ENCODE data around the gene MTHFR. TPM values are rescaled to one million over a fixed set of nuclear protein-coding genes. Genes with fewer than 3 reads are reported as not detected.
A peak's percentile ranks its signal among the peaks of the same experiment; 100 is the strongest.
"Not testable (repeated sequence)": the region's sequence is repeated elsewhere in the genome, so short reads cannot be mapped to it uniquely, and the experiment has no call there.

Gene MTHFR
- polyA plus RNA-seq, 4 donors: 17.1 to 18.9 (median 18.4) TPM

DNA sequence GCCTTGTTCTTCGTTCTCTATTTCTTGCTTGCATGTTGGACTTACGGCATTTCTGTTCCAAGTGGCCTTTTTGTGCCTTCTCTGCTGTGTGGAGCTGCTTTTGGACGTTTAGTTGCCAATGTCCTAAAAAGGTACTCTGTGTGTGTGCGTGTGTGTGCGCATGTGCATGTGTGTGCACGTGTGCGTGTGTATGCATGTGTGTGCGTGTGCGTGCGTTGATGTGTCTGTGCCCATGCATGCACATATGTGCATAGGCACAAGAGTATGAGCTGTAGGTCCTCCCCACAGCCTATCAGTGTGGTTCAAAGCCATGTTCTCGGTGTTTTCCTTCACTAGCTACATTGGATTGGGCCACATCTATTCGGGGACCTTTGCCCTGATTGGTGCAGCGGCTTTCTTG lies 28.1 kb upstream of the MTHFR start:
- DNase-seq (ENCODE audit: low read depth in 4 of 4, low spot score in 3 of 4): no peak

DNA sequence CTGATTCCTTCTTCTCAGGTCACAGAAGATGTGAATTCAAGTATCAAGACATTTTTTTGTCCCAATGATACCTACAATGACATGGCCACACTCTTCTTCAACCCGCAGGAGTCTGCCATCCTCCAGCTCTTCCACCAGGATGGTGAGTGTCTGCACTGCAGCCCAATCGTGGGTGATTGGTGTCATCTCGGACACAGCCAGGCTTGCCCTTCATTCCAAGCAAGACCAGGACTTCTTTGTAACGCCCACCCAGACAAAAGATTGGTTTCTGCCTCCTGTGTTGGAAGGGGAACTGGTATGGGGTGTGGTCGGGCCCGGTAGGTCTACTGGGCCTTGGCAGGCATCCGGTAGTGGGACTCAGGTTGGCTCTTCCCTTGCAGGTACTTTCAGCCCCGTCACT lies 27.7 kb upstream of the MTHFR start:
- no peak for DNase-seq (ENCODE audit: low read depth in 4 of 4, low spot score in 3 of 4)

DNA sequence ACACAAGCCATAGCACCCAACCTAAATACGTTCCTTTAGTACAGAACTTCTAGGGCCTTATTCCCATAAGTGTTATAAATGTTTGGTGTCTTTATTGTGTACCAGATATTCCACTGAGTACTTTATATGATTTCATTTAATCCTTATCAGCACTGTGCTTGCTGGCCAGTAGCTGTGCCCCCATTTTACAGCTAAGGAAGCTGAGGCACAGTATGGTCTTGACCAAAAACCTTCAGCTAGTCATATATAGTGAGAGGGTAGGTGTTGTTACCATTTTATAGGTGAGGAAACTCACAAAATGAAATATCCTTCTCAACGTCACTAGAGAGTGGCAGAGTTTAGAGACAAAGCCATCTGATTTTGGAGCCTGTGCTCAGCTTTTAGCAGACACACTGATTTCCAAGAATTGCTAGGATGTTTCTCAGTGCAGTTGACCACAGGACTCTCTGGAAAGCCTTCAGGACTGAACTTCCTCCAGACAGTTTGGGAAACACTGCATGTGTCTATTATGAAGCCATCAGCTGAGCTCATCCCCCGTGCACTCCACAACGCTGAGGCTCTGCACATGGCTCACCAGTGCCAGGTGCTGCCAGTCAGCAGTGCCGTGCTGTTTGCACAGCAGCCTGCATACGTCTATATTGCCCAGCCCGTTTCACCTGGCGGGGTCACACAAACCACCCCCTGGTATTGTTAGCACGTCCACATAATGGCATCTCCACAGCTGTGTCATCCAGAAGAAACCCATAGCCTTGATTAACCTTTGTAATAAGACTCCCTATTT lies 26.4 kb upstream of the MTHFR start:
- DNase-seq (ENCODE audit: low read depth in 4 of 4, low spot score in 3 of 4): no peak

DNA sequence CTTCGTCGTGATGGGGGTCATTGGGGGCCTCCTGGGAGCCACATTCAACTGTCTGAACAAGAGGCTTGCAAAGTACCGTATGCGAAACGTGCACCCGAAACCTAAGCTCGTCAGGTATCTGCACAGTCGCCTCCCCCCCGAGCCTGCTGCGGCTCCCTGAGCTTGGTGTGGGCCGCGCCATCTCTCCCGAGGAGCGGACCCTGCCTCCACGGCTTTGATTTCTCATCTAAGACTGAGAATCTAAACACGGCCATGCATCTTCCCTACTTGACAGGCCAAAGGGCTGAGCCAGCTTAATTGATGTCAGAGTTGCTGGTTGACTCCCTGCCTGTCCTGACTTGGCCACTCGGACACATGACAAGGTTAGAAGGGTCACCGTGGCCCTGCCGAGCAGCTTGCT lies 22.7 kb upstream of the MTHFR start:
- no peak for DNase-seq (ENCODE audit: low read depth in 4 of 4, low spot score in 3 of 4)

DNA sequence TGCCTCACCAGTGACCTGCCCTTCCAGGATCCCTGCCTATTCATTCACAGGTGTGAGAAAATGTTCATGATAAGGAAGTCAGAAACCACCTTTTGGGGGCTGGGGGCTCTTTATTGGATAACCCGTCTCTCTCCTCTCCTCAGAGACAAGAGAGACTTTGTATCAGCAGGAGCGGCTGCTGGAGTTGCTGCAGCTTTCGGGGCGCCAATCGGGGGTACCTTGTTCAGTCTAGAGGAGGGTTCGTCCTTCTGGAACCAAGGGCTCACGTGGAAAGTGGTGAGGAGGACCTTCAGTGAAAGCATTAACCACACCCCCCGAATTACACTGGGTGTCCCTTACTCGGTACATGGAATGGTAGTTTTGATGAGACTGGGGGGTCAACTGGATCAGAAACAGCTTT lies 21.2 kb upstream of the MTHFR start:
- DNase-seq (ENCODE audit: low read depth in 4 of 4, low spot score in 3 of 4): no peak

DNA sequence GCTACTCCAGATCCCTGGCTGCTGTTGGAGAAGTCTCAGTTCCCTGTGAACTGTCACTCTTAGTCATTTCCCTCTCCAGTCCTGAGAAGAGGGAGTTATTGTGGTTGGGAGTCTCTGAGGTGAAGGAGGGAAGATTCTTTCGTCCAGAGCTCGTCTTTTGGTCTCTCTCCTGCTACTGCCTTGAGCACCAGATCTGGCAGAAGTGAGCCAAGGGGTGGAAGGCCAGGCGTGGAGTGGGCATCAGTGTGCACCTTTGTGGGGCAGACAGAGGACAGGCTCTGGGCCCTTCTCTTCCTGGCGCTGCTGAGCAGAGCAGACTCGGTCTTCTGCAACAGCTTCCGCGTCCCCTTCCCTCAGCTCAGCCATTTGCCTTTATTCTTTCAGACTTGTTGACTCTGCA lies 19.4 kb upstream of the MTHFR start:
- DNase-seq (ENCODE audit: low read depth in 4 of 4, low spot score in 3 of 4): no peak

DNA sequence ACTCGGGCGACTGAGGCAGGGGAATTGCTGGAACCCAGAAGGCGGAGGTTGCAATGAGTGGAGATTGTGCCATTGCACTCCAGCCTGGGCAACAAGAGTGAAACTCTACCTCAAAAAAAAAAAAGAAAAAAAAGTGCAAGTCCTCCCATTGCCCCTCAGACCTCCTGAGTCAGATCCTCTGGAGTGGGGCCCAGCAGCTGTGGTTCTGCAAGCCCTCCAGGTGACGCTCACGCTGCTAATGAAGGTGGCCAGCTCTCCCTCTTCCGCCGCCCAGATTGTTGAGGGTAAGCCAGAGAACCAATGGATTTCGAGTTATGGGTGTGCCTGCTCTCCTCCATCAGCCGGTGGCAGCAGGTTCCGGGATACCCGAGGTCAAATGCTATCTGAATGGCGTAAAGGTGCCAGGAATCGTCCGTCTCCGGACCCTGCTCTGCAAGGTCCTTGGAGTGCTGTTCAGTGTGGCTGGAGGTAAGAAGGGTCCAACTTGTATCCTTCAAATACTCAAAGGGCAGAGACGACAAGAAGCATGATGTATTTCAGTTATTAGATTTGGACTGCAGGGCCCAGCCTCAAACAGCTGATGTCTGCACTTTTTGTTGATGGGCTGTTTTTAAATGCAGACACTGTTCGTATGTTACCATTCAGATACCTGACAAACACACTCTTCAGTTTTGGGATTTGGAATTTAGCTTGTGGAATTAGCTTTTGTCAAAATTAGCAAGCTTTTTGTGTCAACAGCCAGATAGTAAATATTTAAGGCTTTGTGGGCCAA lies 17.8 kb upstream of the MTHFR start:
- DNase-seq (ENCODE audit: low read depth in 4 of 4, low spot score in 3 of 4): no peak

DNA sequence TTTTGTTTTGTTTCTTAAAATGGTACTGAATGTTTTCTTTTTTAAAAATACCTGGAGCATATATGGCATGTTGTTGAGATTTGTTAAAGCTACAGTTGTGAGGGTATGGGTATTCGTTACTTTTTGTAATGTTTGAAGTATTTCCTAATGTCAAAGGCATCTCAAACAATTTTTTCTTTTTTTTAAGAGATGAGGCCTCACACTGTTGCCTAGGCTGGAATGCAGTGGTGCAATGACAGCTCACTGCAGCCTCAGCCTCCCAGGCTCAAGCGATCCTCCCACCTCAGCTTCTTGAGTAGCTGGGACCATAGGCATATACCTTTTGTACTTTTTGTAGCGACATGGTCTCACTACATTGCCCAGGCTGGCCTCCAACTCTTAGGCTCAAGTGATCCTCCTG lies 16.3 kb upstream of the MTHFR start:
- DNase-seq (ENCODE audit: low read depth in 4 of 4, low spot score in 3 of 4): no peak

DNA sequence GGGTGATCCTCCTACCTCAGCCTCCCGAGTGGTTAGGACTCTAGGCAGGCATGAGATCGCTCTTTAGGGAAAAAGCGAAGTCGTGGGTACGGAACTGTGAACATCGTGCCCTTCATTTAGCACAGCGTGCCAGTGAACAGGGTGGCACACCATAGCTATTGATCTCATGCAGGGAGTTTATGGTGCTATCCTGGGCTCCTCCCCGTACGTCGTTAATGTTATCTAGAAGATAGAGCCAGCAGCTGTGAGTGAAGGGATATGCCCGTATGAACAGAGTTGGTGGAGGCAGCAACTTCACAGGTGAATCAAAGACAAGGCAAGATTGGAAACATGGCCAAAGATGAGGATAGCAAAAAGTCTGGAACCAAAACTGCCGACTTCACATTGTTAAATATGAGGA lies 11.4 kb upstream of the MTHFR start:
- DNase-seq (ENCODE audit: low read depth in 4 of 4, low spot score in 3 of 4): no peak

DNA sequence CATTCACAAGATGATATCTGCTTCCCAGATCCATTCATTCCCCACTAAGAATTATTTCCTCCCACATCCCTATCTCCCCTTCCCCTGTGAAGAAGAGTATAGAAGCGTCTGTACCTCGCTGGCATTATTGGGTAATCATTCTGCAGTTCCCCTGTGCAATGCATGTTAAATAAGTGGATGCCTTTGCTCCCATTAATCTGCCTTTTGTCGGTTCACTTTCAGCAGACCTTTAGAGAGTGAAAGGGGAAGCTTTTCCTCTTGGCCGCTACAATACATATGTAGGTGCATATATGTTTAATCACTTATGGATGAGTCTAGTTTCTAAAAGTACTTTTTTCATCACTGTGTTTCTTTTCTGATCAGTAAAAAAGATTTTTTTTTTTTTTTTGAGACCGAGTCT lies 7.3 kb upstream of the MTHFR start:
- DNase-seq (ENCODE audit: low read depth in 4 of 4, low spot score in 3 of 4): no peak

DNA sequence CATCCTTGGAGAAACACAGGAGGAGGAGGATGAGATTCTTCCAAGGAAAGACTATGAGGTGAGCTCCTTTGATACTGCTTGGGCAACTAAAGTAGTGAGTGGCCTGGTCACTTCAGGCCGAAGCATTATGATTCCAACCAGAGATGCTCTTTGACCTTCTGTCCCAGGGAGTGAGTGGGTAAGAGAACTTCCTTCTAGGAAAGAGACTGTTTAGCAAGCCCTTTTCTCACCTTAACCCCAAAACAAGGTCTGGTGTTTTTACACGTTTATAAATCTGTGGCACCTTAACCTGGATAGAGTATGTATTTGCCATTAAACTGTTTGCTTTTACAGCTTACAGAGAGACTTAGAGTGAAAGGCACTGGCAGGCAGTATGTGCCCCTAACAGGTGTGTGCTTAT lies 1.4 kb upstream of the MTHFR start:
- no peak for DNase-seq (ENCODE audit: low read depth in 4 of 4, low spot score in 3 of 4)

DNA sequence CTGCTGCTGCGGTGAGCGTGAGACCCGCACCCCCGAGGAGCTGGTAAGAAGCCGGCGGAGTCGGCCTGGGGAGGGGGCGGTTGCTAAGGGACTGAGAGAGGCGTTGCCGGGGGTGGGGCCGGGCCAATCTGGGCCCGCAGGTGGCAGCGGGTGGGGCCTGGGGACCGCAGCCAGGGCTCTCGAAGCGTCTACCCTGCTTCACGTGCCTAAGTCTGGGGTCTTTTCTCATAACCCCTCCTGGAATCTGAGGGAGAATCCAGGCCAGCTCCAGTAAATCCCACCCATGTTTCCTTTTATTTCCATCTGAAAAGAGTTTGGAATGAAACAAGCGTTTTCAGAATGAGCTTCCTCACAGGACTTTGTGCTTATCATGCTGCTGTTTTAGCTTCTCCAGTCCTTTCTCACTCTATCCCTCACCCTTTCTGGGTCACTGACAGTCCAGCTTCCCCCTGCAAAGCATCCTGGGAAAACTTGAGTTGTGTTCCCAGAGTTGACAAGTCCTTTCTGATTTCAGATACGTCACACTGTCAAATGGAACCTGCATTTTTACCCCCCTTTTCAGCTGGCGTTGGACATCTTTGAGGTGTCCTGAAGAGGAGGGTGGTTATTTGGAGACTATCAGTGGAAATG lies 658 bp upstream of the MTHFR start:
- no peak for DNase-seq (ENCODE audit: low read depth in 4 of 4, low spot score in 3 of 4)

DNA sequence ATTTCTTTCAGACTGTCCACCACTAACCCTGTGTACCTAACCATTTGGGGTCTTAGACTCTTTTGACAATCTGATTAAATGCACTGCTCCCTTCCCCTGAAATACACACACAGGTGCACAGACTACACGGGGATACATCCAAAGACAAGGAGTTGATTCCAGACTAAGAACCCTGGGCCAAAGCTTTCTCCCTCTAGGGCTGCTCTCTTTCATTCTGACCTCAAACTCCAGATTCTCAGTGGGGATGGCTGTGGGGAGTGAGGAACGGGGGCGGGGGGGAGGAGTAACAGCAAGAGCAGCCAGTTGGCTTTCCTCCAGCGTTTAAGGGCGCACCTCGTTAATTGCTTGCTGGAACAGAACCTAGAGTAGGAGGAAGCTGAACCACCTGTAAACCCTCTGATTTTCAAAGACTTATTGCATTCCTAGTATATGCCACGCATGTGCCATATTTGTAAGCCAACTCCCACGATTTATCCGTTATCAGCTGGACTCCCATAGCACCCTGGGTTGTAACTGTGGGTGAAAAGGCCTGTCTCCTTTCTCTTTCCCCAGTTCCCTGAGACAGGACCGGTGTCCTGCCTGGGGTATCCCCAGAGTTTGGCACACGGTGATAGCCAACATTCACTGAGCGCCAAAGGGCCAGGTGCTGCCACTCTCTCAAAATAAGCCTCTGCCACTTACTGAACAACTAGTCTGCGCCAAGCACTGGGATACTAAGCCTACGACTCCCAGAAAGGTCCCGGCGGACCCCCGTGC lies 920 bp downstream of the MTHFR start:
- no peak for DNase-seq (ENCODE audit: low read depth in 4 of 4, low spot score in 3 of 4)

DNA sequence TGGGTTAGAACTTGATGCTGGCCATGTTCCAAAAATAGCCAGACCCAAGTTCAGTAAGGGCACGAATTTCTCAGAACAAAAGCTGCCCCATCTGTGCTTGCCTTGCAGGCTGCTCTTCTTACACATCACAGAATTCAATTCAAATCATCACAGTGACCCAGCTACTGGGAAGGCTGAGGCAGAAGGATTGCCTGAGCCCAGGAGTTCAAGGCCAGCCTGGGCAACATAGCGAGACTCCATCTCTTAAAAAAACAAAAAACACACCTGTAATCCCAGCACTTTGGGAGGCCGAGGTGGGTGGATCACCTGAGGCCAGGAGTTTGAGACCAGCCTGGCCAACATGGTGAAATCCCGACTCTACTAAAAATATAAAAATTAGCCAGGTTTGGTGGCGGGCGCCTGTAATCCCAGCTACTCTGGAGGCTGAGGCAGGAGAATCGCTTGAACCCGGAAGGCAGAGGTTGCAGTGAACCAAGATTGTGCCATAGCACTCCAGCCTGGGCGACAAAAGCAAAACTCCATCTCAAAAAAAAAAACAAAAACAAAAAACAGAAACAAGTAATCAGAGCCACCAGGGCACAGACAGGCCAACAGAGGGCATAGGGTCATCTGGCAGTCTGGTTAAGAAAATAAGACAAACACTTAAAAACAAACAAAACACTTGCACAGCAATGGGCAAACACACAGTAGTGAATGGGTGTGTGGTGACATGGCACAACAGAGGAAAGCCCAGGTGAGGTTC lies 1.7 kb downstream of the MTHFR start:
- not testable (repeated sequence) for DNase-seq (ENCODE audit: low read depth in 4 of 4, low spot score in 3 of 4)

DNA sequence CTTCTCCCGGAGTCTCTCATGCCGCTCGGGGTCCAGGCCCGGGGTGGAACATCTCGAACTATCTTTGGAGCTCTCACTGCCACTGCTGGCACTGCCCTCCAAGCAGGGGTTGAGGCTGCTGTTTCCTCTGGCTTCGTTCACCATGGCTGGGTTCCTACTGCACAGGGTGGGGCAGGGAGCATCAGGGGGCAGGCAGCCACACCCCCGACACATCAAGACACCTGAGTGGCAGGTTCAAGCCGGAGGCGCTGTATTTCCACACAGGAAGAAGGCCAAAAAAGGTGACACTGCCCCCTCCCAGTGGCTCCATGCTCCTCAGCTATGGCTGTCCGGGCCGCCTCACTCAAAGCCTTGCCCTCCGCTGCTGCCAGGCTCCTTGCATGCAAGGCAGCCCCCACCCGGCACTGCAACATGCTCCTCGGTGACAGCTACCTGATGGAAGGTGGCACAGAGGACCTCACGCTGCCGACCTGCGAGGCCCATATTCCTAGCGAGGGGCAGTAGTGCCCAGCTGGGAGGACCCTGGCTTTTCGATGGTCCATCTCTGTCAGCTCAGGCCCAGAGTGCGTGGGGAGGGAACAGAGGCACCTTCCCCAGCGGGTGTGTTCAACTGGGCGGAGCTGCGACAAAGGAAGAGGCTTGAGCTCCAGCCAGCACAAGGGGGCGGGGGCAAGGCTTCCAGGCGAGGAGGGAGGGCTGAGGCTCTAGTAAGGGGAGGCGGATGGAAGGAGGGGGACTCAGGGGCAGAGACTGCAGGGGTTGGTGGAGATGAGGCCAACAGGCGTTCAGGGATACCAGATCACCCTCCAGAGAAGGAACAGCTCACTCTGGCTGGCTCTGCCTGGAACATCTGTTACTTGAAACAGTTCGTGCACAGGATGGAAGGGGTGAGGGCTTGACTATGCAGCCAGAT lies 2.5 kb downstream of the MTHFR start:
- peak in 3 of 4 donors; percentile 75 to 84 (median 82) for DNase-seq (ENCODE audit: low read depth in 4 of 4, low spot score in 3 of 4)

DNA sequence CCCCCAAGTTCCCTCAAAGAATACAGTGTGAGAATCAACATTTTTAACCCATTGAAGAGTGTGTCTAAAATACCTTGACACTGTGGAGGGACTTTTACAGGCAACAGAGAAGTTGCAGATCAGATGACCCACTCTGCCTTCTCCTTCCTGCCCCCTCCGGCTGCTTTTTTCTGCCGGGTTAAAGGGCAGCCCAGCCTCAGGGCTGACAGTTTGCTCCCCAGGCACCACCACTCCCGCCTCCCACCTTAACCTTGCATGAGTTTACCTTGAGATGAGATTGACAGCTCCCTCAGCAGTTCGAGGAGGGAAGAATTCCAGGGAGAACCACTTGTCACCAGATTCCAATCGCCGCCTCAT lies 3.2 kb downstream of the MTHFR start:
- no peak for DNase-seq (ENCODE audit: low read depth in 4 of 4, low spot score in 3 of 4)

DNA sequence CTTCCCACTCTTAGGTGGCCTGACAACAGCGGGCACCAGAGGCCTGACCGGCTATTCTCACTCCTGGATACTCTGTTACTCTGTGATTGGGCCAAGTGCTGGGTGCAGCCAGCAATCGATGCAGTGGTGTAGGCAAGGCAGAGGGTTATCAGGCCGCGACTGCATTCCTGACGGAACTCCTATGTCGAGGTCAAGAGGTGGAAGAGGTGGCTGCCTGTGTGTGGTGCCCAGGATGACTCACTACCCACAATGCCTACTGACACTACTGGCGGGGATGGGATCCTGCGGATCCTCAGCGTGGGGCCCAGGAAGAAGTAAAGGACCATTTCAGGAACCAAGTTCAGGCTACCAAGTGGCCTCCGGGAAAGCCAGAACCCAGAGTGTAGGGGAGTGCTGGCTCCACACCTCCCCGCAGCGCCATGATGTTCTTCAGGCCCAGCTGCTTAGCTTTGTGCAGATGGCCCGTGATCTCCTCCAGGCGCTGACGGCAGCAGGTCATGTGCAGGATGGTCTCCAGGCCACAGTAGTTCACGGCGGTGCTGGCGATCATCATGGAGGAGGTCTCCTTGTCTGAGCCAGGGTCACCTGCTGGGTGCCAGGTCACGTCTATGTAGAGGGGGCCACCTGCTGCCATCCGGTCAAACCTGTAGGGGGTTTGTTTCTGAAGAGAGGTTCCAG lies 4.9 kb downstream of the MTHFR start:
- DNase-seq (ENCODE audit: low read depth in 4 of 4, low spot score in 3 of 4): no peak

DNA sequence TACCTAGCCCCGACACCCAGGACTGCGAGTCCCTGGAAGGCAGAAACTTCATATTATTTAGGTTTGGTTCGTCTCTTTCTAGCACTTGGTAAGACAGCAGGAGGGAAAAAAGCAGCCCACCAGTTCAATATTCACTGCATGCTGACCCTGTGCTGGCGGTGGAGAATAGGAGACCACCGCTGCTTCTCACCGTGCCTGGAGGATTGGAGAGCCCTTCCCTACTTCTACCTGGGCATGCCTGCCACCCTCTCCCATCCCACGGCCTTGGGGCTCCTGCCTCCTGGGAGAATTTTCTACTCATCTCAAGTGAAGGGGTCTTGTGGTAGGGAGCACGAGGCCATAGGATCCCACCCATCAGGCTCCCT lies 5.4 kb downstream of the MTHFR start:
- DNase-seq (ENCODE audit: low read depth in 4 of 4, low spot score in 3 of 4): no peak

DNA sequence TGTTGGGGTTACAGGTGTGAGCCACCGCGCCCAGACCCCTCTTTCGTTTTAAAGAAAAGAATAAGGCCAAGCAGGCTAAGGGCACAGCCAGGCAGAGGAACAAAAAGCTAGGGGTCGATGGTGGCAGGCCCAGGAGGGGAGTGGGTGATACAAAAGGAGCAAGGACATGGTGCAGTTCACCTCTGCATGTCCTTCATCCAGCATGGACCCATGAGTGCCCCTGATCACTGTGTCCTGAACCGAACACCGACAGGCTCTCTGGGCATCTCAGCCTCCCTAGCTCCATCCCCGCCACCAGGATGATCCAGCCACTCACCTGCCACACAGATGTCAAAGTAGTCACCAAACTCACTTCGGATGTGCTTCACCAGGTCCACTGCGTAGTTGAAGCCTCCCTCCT lies 5.9 kb downstream of the MTHFR start:
- no peak for DNase-seq (ENCODE audit: low read depth in 4 of 4, low spot score in 3 of 4)

All from right renal pelvis (tissue), 4 donors.